Measurements from ENCODE around the gene CDK11B.
"Not testable (repeated sequence)": the region's sequence is repeated elsewhere in the genome, so short reads cannot be mapped to it uniquely, and the experiment has no call there.

Gene CDK11B

DNA sequence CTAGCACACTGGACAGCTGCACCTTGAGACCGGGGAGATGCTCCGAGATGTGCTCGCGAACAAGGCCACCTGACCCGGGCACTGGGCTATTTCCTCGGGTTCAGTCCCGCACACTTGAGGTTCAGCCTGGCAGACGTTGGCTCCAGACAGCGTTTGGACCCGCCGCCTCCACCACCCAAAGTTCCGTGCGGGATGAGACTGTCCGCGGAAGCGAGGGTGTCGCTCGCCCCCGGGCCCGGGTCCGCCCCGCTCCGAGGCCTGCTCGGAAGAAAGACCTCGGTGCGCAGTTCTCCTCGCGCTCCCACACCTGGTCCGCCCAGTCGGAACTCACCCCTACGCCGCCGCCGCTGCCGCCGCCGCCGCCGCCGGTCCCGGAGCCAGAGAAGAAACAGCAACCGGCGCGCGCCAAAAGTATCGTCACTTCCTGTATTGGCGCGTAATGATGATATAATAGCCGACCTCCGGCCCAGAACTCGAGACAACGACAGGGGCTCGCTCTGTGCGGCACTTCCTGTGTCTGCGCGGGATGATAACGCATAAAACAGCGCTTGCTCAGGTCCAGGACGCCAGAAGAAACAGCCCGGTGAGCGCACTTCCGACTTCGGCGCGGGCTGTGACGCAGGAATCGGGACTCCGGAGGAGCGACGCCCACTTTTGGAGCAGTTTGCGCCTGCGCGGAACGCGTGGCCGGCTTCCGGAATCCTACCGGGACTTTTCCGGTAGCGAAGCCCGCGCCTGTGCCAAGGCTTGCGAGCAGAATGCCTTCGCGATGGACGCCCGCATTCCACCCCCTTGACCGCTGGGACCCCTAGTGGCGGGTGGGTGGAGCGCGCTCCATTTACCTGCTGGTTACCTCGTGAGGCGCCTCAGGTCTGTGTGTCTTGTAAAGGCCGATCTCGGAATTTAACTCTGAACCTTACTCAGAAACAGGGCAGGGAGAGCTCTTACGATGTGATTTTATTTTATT lies at the start of gene CDK11B:
Gene CDK11B (minus strand): TSS at position 422 of the 967 bp plus-strand sequence. CDS start 1,519 bp downstream, outside the sequence.
- DNase-seq (ENCODE audit: low spot score) = peak; percentile 96

DNA sequence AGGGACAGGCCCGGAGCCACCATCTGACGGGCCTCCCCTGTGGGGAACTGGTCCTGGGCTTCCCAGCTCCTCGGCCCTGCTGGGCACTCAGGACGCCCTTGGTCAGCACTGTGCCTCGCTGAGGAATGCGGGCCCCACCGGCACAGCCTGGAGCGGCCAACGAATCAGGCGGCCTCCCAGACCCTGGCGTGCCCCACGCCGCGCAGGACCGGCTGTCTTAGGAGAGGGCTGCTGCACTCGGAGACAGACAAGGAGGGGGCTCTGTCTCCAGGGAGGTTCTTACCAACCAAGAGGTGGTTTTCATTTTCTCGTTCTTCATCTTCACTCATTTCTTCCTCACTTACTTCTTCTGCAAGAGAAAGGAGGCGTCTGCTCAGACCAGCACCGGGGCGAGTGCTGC lies 49.1 kb upstream of the CDK11B start:
- DNase-seq (ENCODE audit: low spot score) = not testable (repeated sequence)

DNA sequence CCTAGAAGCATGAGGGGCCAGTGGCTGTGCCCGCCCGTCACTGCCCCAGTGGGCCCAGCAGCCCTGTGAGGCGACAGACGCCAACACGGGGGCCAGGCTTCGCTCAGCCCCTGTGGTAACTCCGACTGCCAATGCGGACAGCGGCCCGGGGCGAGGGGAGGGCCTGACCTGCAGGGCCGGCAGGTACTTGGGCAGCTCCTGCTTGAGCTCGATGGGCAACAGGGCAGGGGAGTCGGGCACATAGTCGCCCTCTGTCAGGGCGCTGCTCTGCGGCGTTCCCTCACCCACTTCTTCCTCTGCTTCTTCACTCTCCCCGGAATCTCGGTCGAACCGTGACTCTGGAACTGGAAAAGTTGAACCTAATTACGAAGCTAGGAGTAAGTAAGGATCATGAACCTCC lies 48.4 kb upstream of the CDK11B start:
- DNase-seq (ENCODE audit: low spot score) = not testable (repeated sequence)

DNA sequence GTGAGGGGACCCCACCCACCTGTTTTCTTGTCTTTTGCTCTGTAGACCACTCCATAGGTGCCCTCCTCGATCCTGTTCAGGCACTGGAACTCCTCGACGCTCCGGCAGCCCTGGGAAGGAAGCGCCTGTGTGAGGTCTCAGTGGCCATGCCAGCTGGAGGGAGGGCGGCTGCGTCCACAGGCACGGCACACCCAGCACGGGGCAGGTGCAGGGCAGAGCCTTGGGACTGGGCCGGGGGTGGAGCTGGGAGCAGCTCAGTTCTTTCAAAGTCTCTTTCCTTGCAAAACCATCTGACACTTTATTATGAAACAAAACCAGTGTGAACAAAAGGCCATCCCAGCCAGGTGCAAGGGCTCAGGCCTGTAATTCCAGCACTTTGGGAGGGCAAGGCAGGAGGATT lies 46.8 kb upstream of the CDK11B start:
- DNase-seq (ENCODE audit: low spot score) = not testable (repeated sequence)

GRCh38 chr1:1704284-1704957 lies 45.6 kb upstream of the CDK11B start:
- DNase-seq (ENCODE audit: low spot score) = not testable (repeated sequence)

- DNase-seq (ENCODE audit: low spot score) = no peak
Measured at GRCh38 chr1:1703796-1704195, 45.0 kb upstream of the CDK11B start.

DNA sequence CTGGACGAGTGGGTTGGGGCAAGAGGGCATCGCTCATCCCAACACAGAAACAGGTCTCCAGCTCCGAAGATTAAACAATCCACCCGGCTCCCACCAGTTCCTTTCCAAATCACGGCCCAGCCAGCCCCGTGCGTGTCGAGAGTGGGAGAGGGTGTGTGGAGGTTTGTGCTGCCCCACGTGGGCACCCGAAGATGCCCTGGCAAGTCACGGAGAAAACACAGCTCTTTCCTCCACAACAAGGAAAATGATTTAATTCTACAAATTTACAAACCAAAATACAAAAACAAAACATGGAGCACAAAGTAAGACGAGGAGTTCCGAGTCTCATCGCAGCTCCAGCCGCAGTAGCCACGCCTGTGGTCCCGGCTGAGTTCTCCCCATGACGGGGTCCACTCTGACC lies 43.7 kb upstream of the CDK11B start:
- DNase-seq (ENCODE audit: low spot score) = not testable (repeated sequence)

GRCh38 chr1:1700557-1700956 lies 41.8 kb upstream of the CDK11B start:
- not testable (repeated sequence) for DNase-seq (ENCODE audit: low spot score)

GRCh38 chr1:1700067-1700466 lies 41.3 kb upstream of the CDK11B start:
- DNase-seq (ENCODE audit: low spot score) = not testable (repeated sequence)

DNA sequence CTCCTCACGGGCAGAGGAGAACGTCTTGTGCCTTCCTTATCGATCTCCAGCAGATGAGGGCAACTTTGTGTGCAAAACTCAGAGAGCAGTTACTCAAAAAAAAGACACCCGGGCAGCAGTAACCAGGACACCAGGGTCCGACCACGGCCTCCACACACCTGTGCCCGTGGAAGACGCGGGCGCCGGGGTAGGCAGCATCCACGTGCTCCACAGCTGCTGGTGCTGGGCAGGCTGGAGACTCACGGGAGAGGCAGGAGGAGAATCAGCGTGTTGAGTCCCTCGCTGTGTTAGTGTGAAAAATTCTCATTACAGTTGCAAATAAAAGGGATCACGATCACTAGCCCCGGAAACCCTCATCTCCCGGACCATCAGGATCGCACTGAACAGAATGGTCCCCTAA lies 40.3 kb upstream of the CDK11B start:
- DNase-seq (ENCODE audit: low spot score) = not testable (repeated sequence)

GRCh38 chr1:1697358-1698183 lies 38.8 kb upstream of the CDK11B start:
- DNase-seq (ENCODE audit: low spot score) = not testable (repeated sequence)

- not testable (repeated sequence) for DNase-seq (ENCODE audit: low spot score)
Measured at GRCh38 chr1:1696431-1697357, 37.9 kb upstream of the CDK11B start.

DNA sequence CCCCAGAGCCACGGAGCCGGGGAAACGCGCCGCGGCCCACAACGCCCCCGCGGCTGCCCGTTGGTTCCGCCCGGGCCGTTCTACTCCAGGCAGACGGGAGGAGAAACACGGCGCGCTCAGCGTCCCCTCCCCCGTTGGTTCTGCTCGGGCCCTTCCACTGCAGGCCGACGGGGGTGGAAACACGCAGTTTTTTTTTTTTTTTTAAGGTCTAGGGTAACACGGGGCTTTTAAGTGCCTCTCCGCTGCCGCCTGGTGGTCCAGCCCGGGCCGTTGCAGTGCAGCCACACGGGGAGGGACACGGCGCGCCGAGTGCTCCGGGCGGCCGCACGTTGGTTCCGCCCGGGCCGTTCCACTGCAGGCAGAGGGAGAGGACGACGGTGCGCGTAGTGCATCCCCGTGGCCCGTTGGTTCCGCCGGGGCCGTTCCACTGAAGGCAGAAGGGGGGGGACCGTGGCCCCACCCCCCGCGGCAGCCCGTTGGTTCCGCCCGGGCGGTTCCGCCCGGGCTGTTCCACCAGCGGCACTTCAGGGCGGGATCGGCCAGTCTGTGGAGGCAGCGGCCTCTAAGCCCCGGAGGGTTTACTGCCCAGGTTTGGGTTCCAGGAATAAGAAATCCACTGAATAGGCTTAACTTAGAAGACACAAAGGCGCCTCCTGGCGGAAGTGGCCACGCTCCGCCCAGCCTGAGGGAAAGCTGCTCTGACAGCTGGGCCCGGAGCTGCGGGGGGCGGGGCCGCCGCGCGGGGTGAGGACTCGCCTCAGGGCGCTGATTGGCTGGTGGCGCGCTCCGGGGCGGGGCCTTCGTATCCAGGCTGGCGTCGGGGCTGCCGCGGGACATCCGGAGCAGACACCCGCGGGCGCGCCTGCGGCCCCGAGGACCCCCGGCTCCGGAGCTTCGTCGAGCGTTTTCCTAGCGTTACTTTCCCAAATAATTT lies 34.2 kb upstream of the CDK11B start, which contains the start of gene SLC35E2B:
Gene SLC35E2B (minus strand): TSS at position 82 of the 934 bp plus-strand sequence. CDS start 16,096 bp downstream, outside the sequence.
- peak; percentile 88 for DNase-seq (ENCODE audit: low spot score)

DNA sequence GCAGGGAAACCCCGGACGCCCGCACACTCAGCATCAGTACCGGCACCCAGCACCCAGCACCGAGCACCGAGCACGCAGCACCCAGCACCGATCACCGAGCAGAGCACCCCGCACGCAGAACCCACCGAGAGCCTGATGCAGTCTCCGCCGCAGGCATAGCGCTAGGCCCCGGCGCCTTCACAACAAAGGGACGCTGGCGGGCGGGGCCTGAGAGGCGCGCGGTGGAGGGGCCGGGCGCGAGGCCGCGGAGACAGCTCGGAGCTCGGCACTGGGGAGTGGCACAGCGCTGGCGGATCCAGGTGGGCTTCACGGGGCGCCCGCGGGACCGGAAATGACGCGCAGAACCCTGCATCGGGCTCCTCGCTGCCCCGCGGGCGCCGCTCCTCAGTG lies 33.5 kb upstream of the CDK11B start:
- DNase-seq (ENCODE audit: low spot score) = peak; percentile 68

DNA sequence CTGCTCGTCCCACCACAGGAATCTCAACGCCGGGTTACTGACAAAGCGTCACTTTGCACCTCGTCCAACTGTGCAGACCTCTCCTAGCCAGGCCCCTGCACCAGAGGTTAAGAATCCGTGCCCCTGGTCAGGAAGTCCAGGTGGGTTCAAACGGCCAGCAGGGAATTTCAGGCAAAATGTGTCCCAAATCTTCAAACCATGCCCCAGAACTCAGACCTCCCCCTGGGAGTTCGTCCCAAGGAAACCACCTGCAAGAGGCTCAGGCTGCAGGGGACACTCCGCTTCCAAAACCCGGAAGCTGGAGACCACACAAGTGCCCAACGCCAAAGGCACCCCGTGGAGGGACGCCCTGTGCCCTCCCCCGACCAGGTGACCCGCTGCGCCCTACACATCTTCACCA lies 32.6 kb upstream of the CDK11B start:
- DNase-seq (ENCODE audit: low spot score) = not testable (repeated sequence)

DNA sequence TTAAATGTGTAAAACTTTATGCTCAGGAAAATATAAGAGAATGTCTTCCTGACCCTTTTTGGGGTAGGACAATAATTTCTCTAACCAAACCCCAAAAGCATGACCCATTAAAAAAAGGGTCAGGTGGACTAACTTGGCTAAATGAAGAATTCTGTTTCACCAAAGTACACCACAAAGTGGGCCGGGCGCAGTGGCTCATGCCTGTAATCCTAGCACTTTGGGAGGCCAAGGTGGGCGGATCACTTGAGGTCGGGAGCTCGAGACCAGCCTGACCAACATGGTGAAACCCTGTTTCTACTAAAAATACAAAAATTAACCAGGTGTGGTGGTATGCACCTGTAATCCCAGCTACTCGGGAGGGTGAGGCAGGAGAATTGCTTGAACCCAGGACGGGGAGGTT lies 30.7 kb upstream of the CDK11B start:
- DNase-seq (ENCODE audit: low spot score) = not testable (repeated sequence)

GRCh38 chr1:1687846-1688245 lies 29.0 kb upstream of the CDK11B start:
- DNase-seq (ENCODE audit: low spot score) = no peak

DNA sequence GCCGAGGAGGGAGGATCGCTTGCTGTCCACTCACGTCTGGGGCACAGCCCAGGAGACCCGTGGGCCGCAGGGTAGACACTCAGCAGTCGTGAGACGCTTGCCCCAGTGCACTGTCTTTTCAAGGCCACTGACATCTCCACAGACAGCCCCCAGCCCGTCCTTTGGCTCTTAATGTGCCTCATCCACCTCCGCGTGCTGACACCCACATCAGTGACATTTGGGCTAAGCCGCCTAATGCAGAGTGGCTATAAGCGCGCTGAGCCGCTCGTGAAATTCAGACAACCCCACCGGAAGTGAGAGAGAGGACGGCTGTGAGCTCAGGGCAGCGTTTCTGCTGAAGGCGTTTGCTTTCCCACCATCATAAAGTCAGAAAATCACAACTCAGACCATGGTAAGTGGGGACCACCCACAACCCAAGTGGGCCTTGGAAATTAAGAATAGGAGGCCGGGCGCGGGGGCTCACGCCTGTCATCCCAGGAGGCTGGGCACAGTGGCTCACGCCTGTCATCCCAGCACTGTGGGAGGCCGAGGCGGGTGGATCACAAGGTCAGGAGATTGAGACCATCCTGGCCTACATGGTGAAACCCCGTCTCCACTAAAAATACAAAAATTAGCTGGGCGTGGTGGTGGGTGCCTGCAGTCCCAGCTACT lies 25.4 kb upstream of the CDK11B start:
- no peak for DNase-seq (ENCODE audit: low spot score)
